ENCODE results near the gene ROR1.

DNA sequence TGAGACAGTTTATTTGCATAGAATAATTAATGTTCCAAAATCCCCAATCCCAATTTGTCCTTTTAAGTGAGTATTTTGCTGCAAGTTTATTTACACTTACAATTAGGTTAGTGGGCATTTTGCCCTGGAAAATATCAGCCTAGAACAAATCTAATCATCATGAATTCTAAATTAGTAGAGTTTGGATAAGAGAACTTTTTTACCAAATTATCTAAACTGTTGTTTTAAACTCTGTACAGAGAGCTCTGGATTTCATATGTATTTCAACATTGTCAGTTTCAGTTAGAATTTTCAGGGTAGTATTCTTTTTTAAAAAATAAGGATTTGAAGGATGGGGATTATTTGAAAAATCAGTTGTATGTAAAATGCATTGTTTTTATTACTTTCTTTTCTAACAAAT lies 401.8 kb downstream of the ROR1 start:
- no peak for TF ChIP-seq POLR2A (IDR thresholded peaks at IDR 0.05)
- no peak for TF ChIP-seq EP300 (IDR thresholded peaks at IDR 0.05)
- TF ChIP-seq, protein P1, sequence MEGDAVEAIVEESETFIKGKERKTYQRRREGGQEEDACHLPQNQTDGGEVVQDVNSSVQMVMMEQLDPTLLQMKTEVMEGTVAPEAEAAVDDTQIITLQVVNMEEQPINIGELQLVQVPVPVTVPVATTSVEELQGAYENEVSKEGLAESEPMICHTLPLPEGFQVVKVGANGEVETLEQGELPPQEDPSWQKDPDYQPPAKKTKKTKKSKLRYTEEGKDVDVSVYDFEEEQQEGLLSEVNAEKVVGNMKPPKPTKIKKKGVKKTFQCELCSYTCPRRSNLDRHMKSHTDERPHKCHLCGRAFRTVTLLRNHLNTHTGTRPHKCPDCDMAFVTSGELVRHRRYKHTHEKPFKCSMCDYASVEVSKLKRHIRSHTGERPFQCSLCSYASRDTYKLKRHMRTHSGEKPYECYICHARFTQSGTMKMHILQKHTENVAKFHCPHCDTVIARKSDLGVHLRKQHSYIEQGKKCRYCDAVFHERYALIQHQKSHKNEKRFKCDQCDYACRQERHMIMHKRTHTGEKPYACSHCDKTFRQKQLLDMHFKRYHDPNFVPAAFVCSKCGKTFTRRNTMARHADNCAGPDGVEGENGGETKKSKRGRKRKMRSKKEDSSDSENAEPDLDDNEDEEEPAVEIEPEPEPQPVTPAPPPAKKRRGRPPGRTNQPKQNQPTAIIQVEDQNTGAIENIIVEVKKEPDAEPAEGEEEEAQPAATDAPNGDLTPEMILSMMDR (IDR thresholded peaks at IDR 0.05) = no peak
- no peak for TF ChIP-seq POLR2AphosphoS5 (IDR thresholded peaks at IDR 0.05)

Measured in suprapubic skin (tissue), 4 donors.